Spinal cord (tissue), 10 donors: Measurements from ENCODE around the gene ILK. TPM values are rescaled to one million over a fixed set of nuclear protein-coding genes. Genes with fewer than 3 reads are reported as not detected.
A peak's percentile ranks its signal among the peaks of the same experiment; 100 is the strongest.

Experiments
- DNase-seq, 6 donors: peaks; one replicate each; pipeline versions ENCODE4 v3.0.0 to v3.0.0-alpha.2; 2013 to 2015; ENCODE audit warnings: low spot score in 6 of 6, low read depth in 4 of 6
- H3K27ac ChIP-seq: one replicate; pipeline ENCODE4 v1.5.1; 2013; ENCODE audit warnings: low read depth, low read length, control low read depth
- H3K27me3 ChIP-seq: one replicate; pipeline ENCODE4 v1.6.1; 2013; ENCODE audit warnings: low read length; ENCODE audit not compliant: control insufficient read depth, insufficient read depth
- H3K36me3 ChIP-seq: one replicate; pipeline ENCODE4 v1.6.1; 2013; ENCODE audit warnings: low read length; ENCODE audit not compliant: control insufficient read depth, insufficient read depth
- H3K4me1 ChIP-seq: one replicate; pipeline ENCODE4 v1.6.1; 2013; ENCODE audit warnings: low read length; ENCODE audit not compliant: control insufficient read depth, insufficient read depth
- H3K4me3 ChIP-seq: one replicate; pipeline ENCODE4 v1.5.1; 2013; ENCODE audit warnings: low read depth, low read length, control low read depth
- H3K9me3 ChIP-seq: one replicate; pipeline ENCODE4 v1.6.1; 2013; ENCODE audit warnings: low read length; ENCODE audit not compliant: control insufficient read depth, insufficient read depth
- WGBS: methylation state at CpG from one replicate; pipeline ENCODE4 v1.1.5; 2013; ENCODE audit warnings: missing lambda C conversion rate; ENCODE audit not compliant: insufficient coverage; 5-methylcytosine and 5-hydroxymethylcytosine counted together
- polyA plus RNA-seq, 2 donors: library from polyadenylated mRNA; unstranded; fragments of 120-200 nt; gene quantifications; one replicate each; pipeline ENCODE4 v1.2.1, GENCODE V29; 2013; ENCODE audit not compliant: insufficient read length in 2 of 2
- total RNA-seq, 2 donors: library from RNA; depleted of rRNA in 1 of 2; stranded (reverse); fragments of 120-200 nt in 1 of 2; fragments of >200 nt in 1 of 2; gene quantifications; one replicate each; pipeline versions ENCODE4 v1.2.3 to v1.2.4, GENCODE V29; 2013 to 2014
- donor health status: healthy.

Gene ILK
- total and polyA plus RNA-seq, 4 donors = 87.6 to 175 (median 123) TPM

GRCh38 chr11:6586434-6587359 is 16.9 kb upstream of the ILK start:
- Histone ChIP-seq H3K4me1 (peaks cover 15% of the 10 kb centered on the region), H3K27ac (peak overlapping the region; percentile 47), H3K9me3 (peaks cover 7% of the 10 kb centered on the region), H3K27me3 (no peaks in the 10 kb centered on the region), H3K36me3 (peaks cover 10% of the 10 kb centered on the region), H3K4me3 (no peak overlapping the region)
- WGBS = 88% methylated on average over 24 of the region's 25 CpGs
- DNase-seq = no peak

DNA sequence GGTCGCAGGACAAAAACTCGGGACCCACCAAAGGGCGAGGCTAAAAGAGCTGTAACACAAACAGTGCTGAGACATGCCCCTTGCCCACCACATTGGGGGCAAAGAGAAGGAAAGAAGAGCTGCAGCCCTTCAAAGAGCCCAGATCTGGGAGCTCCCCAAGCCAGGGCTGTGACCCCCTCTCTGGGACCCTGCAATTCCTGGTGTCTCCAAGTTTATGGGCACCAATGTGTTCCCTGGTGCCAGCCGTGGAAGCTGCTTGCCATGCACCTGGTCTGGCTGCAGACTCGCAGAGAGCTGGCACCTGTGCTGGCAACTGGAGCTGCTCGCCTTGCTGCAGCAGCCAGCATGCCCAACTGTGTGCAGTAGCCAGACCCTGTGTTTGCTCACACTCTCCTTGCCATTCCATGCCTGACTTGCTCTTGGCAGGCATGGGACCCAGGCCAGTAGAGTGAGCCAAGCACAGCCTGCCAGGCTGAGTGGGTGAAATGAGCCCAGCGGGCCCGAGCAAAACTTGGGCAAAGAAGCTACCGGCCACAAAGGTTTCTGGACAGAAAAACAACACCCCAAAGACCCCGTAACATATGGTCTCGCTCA is 16.1 kb upstream of the ILK start:
- WGBS = 62% methylated on average over 5 of the region's 11 CpGs
- Histone ChIP-seq H3K4me3 (no peak overlapping the region), H3K27me3 (no peaks in the 10 kb centered on the region), H3K36me3 (peaks cover 13% of the 10 kb centered on the region), H3K27ac (peak overlapping the region; percentile 47), H3K4me1 (peaks cover 15% of the 10 kb centered on the region), H3K9me3 (peaks cover 7% of the 10 kb centered on the region)
- DNase-seq = peak in 2 of 6 donors; percentile 52 to 84

DNA sequence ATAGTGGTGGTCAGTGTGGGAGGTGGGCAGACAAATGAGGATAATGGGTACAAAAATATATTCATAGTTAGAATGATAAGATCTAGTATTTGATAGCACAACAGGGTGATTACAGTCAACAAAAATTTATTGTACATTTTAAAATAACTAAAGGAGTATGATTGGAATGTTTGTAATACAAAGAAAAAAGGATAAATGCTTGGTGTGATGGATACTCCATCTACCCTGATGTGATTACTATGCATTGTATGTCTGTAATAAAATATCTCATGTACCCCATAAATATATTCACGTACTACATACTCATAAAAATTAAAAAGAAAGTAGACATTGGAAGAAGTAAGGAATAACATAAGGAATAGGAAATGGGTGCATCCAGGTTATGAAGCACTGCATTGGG is 15.6 kb upstream of the ILK start:
- no peak for DNase-seq
- Histone ChIP-seq H3K36me3 (peaks cover 14% of the 10 kb centered on the region), H3K27ac (no peak overlapping the region), H3K4me3 (no peak overlapping the region), H3K4me1 (peaks cover 15% of the 10 kb centered on the region), H3K9me3 (peaks cover 7% of the 10 kb centered on the region), H3K27me3 (no peaks in the 10 kb centered on the region)
- WGBS = no CpG with 5 or more reads among the region's 1 CpG

GRCh38 chr11:6594142-6594768 is 9.3 kb upstream of the ILK start:
- no peak overlapping the region for H3K4me3 ChIP-seq
- no peaks in the 10 kb centered on the region for H3K27me3 ChIP-seq
- WGBS = 92% methylated on average over 3 of the region's 3 CpGs
- peaks cover 22% of the 10 kb centered on the region for H3K36me3 ChIP-seq
- no peak overlapping the region for H3K27ac ChIP-seq
- H3K9me3 ChIP-seq = no peaks in the 10 kb centered on the region
- H3K4me1 ChIP-seq = peaks cover 5% of the 10 kb centered on the region
- DNase-seq = no peak

GRCh38 chr11:6596239-6596877 is 7.2 kb upstream of the ILK start:
- peak overlapping the region; percentile 29 for H3K27ac ChIP-seq
- peaks cover 42% of the 10 kb centered on the region for H3K36me3 ChIP-seq
- H3K4me3 ChIP-seq = no peak overlapping the region
- H3K27me3 ChIP-seq = no peaks in the 10 kb centered on the region
- H3K9me3 ChIP-seq = no peaks in the 10 kb centered on the region
- peak in 2 of 6 donors; percentile 72 to 78 for DNase-seq
- peaks cover 5% of the 10 kb centered on the region for H3K4me1 ChIP-seq
- 23% methylated on average over 5 of the region's 5 CpGs for WGBS

- Histone ChIP-seq H3K9me3 (no peaks in the 10 kb centered on the region), H3K27ac (no peak overlapping the region), H3K4me1 (peaks cover 13% of the 10 kb centered on the region), H3K36me3 (peaks cover 43% of the 10 kb centered on the region), H3K27me3 (no peaks in the 10 kb centered on the region), H3K4me3 (no peak overlapping the region)
- no peak for DNase-seq
- WGBS = 94% methylated on average over 3 of the region's 3 CpGs
Measured at GRCh38 chr11:6598555-6598954, 5.0 kb upstream of the ILK start.

- no peaks in the 10 kb centered on the region for H3K9me3 ChIP-seq
- no peaks in the 10 kb centered on the region for H3K27me3 ChIP-seq
- H3K4me1 ChIP-seq = peaks cover 13% of the 10 kb centered on the region
- WGBS = 85% methylated on average over 1 of the region's 1 CpG
- peaks cover 39% of the 10 kb centered on the region for H3K36me3 ChIP-seq
- no peak overlapping the region for H3K27ac ChIP-seq
- no peak for DNase-seq
- H3K4me3 ChIP-seq = no peak overlapping the region
Measured at GRCh38 chr11:6599449-6599848, 4.1 kb upstream of the ILK start.

DNA sequence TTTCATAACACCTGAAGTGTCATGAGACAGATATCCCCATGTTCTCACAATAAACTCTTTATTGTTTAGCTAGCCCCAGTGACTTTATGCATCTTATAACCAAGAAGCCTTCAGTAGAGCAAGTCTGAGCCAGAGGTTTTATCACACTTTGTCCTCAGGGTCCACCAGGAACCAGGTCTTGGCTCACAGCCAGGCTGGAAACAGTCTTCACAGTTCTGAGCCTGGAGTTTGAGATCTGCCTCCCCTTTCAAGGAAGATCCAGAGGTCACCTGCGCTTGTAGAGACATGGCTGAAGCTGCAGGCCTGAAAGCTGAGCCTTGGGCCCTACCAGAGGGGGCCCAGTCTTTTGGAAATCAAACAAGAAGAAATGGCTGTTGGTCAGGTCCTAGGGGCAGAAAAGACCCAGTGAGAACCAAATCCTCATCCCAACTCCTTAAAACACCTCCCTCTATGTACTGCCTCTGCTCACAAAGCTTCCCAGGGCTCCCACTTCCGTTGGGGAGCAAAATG is 3.6 kb upstream of the ILK start:
- peaks cover 38% of the 10 kb centered on the region for H3K36me3 ChIP-seq
- no peak overlapping the region for H3K4me3 ChIP-seq
- peaks cover 13% of the 10 kb centered on the region for H3K4me1 ChIP-seq

DNA sequence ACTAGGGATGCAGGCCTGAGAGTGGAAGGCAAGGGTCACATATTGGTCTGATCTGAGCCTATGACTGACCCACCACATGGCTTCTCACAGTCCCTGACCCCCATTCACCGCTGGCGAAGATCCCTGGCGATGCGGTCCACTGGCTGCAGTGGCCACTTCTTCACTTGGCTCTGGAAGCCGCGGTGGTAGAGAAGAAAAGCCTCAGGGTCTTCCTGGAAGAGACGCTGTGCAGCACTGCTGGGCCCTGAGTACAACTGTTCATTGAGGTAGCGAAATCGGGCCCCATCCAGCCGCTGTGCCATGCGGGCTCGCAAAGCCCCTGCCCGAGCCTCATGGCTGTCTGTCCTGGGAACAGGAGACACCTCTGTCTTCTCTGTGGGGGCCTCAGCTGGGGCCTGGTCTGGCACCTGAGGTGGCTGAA is 2.5 kb upstream of the ILK start:
- Histone ChIP-seq H3K27ac (no peak overlapping the region), H3K36me3 (peaks cover 38% of the 10 kb centered on the region), H3K4me3 (no peak overlapping the region), H3K9me3 (no peaks in the 10 kb centered on the region), H3K4me1 (peaks cover 23% of the 10 kb centered on the region), H3K27me3 (no peaks in the 10 kb centered on the region)
- WGBS = over 99% methylated on average over 13 of the region's 13 CpGs
- DNase-seq = no peak

More for the DNA sequence above, 3.6 kb upstream of the ILK start:
- 93% methylated on average over 2 of the region's 2 CpGs for WGBS
- no peak for DNase-seq
- H3K27ac ChIP-seq = no peak overlapping the region
- H3K9me3 ChIP-seq = no peaks in the 10 kb centered on the region
- no peaks in the 10 kb centered on the region for H3K27me3 ChIP-seq
